Choroid plexus epithelial cell (primary cell): ENCODE results near the gene CCNL1.
"Not testable (repeated sequence)": the region's sequence is repeated elsewhere in the genome, so short reads cannot be mapped to it uniquely, and the experiment has no call there.

ENCODE experiments used
- DNase-seq: peaks from one replicate; pipeline ENCODE4 v3.0.0-alpha.2; 2010; ENCODE audit warnings: low read depth
- H3K4me3 ChIP-seq: 2 replicates; pipeline ENCODE4 v1.5.1; 2011; ENCODE audit warnings: low read depth, mild to moderate bottlenecking, control low read depth, low read length, moderate library complexity
- CTCF ChIP-seq: conservative IDR thresholded peaks from 2 replicates; pipeline ENCODE4 v1.5.1; 2011; ENCODE audit warnings: low read depth, mild to moderate bottlenecking, control low read depth, inconsistent platforms, low read length, moderate library complexity

CCNL1 gene

GRCh38 chr3:157176934-157177333 is 17.0 kb upstream of the CCNL1 start:
- H3K4me3 ChIP-seq = no peak overlapping the region
- TF ChIP-seq CTCF = no peak
- no peak for DNase-seq

- no peak for TF ChIP-seq CTCF
- DNase-seq = peak; percentile 36
- H3K4me3 ChIP-seq = peak overlapping the region; percentile 73
Measured at GRCh38 chr3:157175691-157176507, 16.0 kb upstream of the CCNL1 start.

GRCh38 chr3:157174649-157175498 is 14.9 kb upstream of the CCNL1 start:
- peak overlapping the region; percentile 73 for H3K4me3 ChIP-seq
- peak; percentile 100 for DNase-seq
- TF ChIP-seq CTCF = no peak

DNA sequence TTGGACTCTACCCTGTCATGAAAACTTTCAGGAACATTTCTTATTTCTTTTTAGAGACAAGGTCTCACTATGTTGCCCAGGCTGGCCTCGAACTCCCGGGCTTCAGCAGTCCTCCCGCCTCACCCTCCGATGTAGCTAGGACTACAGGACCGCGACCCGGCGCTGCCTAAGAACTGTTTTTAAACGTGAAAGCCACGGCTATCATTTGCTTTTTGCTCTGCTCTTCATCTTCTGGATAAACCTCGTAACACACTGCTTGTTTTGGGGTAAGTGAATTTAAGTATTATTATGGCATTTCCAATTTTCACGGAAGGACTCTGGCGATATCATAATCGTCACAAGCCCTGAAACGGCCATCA is 14.3 kb upstream of the CCNL1 start:
- peak overlapping the region; percentile 58 for H3K4me3 ChIP-seq
- DNase-seq = no peak

DNA sequence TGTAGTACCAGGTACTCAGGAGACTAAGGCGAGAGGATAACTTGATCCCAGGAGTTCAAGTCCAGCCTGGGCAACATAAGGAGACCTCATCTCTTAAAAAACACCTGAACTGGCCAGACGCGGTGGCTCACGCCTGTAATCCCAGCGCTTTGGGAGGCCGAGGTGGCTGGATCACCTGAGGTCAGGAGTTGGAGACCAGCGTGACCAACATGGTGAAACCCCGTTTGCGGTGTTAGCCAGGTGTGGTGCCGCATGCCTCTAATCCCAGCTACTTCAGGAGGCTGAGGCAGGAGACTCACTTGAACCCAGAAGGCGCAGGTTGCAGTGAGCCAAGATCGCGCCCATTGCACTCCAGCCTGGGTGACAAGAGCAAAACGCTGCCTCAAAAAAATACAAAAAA is 13.4 kb upstream of the CCNL1 start:
- H3K4me3 ChIP-seq, DNase-seq: not testable (repeated sequence)

More for the DNA sequence above, 14.3 kb upstream of the CCNL1 start:
- no peak for TF ChIP-seq CTCF

DNA sequence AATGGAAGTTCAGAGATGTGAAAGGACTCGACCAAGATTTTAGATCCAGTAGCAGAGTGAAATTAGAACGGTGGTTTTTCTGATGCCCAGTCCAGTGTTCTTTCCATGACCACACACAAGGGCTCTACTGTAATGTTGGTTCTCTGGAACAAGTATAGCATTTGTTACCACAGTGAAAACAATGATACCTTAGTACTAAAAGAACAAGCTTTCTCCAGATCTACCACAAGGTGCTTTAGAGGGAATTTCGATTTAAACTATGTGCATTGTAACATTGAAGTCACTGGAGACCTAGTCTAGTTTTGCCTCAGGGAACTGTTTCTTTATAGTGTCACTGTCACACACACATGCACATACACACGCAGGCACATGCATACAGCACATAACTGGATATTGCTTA is 12.8 kb upstream of the CCNL1 start:
- DNase-seq = no peak
- no peak for TF ChIP-seq CTCF
- H3K4me3 ChIP-seq = no peak overlapping the region

DNA sequence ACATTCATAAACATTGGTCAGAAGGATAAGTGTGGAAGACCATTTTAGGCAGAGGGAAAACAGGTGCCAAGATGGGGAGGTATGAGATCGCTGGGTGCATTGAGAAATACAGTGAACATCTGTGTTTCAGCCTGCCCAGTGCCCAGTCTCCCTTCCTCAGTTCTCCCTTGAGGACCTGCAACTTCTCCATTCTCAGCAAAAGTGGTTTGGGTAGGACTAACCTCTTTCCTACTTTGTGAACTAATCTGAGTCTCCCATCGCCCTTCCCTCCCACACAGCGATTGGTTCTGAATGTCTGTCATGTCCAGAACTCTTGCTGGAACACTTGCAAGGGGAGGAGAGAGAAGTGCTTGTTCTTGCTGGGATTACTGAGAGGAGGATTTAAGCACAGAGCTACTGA is 10.9 kb upstream of the CCNL1 start:
- DNase-seq = no peak
- no peak overlapping the region for H3K4me3 ChIP-seq
- no peak for TF ChIP-seq CTCF
